Astrocyte (in vitro differentiated cells and primary cell): ENCODE measurements around the gene CIDEA.

Source experiments
- CTCF ChIP-seq: IDR thresholded peaks from 2 replicates; pipeline ENCODE4 v1.5.1; 2011; ENCODE audit warnings: low read depth, mild to moderate bottlenecking, inconsistent platforms, low read length, moderate library complexity; ENCODE audit not compliant: insufficient read depth
- EZH2 ChIP-seq: IDR thresholded peaks from 2 replicates; pipeline ENCODE4 v1.6.1; 2012; ENCODE audit warnings: mild to moderate bottlenecking, low read length, inconsistent platforms; ENCODE audit not compliant: insufficient read depth

GRCh38 chr18:12281861-12282260 is 27.7 kb downstream of the CIDEA start:
- TF ChIP-seq CTCF = no peak
- no peak for TF ChIP-seq EZH2
